HG02571 (cell line): ENCODE data around the gene LRRFIP1.

Experiments
- ATAC-seq: cut with Tn5 transposase; IDR thresholded peaks from one replicate; pipeline ENCODE4 v1.9.1; 2021; ENCODE audit warnings: mild to moderate bottlenecking, moderate library complexity; ENCODE audit not compliant: unreplicated experiment

LRRFIP1 gene

DNA sequence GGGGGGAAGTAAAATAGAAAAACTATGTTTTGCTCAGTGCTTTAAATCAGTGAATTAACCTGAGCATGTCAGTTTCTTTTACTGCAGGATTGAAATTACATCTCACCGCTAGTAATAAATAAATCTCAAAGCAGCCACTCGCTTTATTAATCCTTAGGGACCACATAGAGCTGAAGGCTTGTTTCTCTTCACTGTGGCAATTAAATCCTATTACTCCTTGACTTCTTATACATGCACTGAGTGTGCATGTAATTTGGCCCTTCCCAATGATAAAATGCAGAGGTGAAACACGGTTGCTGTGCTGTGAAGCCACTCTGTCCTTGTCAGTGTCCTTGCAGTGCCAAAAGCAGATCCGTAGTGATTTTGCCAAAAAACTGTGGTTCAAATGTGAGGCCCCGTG, 94.1 kb downstream of the LRRFIP1 start:
- ATAC-seq = no peak

DNA sequence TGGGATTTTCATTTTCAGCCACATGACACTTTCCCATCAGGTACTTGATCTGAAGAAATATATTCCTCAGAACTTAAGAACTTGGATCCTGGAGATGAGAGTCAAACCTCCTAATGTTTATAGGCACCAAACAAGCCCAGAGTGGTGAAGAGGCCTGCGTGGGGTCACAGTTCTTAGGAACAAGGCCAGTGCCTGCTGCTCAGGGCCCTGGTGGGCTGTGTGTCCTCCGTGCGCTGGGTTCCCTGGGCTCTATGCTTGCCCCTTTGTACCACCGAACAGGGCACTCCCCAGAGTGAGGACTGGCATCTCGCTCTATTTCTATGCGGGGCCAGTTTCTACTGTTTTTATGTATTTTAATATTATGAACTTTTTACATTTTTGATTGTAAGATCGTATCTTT, 95.2 kb downstream of the LRRFIP1 start:
- no peak for ATAC-seq

DNA sequence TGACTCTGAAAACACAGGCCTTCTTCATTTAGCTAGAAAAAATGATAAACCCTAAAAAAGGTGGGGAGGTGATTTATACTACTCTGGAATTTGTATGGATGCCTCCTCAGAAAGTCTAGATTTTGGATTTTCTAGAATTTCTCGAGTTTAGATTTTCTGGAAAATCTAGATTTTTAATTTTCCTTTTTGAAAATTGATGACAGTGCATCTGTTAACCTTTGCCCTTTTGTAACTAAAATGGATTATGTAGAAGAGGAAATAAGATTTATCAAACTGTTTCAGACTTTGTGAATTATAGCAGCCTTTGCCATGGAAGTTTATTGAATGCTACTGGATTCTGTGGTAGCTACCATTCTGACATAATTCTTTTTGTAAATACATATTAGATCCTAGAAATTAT, 95.6 kb downstream of the LRRFIP1 start:
- no peak for ATAC-seq

DNA sequence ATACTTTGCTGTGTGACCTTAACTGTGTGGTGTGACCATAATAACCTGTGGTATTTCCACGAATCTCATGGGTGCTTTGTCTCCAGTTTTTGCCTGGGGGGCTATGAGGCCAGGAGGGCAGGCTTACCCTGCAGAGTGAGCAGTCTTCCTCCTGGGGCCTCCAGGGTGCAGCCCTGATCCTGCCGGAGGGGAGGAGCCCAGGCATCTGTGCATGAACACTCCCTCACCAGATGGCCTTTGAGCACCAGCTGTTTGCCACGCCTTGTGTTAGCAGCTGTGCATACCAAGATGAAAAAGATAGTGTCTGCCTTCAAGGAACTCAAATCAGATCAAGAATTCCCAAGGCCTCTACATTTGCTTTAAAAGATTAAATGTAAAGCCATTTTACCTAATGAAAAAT, 96.2 kb downstream of the LRRFIP1 start:
- no peak for ATAC-seq

DNA sequence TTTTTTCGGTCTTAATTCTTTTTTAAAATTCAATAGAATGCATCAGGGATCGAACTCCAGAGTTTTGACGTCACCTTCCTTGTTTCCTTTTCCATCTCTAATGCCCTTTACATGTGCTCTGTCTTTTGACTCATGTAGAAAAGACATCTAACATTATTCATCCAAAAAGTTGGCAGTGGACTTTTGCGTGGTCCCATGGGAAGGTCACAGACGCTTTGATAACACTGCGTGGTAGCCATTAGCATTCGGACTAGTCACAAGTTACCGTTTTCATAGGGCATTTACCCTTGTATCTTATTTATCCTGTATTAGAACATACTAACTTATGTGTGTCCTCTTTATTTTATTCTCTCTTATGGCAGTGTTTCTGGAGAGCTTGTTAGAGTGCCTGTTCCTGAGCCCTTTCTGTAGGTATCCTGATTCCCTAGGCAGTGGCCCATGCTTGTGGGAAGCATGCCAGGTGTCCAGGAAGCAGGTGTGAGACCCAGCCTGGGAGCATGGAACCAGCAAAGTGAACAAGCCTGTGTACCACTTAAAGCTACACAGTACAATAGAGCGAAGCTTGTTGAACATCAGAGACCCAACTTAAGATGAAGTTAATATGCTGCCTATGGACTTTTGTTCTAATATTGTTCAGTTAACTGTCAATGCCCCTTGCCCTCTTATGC, 97.6 kb downstream of the LRRFIP1 start:
- ATAC-seq = no peak

DNA sequence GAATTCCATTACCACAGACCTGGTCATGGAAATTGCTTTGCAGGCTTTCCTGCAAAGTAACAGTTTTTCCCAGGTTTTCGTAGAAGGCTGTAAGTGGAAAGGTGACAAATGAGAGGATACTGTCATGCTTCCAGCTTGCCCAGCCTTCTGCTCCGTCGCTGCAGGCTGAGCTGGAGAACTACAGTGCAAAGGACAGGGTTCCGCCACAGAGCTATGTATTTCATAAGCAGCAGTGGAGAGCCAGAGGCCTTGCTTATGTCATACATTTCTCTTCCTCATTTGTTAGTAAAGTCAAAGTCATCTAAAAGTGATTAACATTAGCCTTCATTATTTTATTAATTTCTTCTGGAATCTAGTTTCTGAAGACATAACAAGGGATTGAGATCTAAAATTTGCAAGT, 98.3 kb downstream of the LRRFIP1 start:
- ATAC-seq = no peak

DNA sequence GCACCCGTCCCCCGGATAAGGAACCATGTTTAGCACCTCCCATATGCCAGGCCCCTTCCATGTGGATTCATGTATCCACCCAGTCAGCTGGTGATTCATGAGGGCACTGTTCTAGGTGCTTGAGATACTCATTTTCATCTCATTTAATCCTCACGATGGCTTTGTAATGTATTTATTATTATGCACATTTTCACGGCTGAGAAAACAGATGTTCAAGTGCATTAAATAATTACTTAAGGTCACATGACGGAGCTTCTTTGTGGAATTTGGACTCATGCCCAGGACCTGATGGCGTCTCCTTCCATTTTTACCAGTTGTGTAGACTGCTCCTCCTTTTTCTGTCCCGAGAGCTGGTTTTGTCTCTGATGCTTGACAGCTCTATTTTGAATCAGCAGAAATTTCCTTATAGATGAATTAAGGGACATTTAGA, 99.0 kb downstream of the LRRFIP1 start:
- no peak for ATAC-seq

DNA sequence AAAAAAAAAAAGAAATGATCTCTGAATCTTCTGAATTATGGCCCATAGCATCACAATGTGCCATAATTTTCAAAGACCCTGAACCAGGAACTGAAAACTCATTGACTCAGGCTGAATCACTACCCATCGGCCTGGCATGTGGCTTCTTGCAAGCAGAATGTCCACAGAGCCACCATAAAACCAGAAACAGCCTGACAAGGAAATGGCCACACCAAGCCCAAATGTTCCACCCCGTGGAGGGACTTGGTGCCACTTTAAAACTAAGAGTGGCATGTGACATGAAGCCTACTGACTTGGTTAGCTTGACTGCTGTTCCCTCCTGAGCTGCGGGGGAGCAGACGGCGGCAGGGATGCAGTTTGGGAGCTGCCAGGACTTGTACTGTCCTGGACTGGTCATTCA, 100.0 kb downstream of the LRRFIP1 start:
- no peak for ATAC-seq

DNA sequence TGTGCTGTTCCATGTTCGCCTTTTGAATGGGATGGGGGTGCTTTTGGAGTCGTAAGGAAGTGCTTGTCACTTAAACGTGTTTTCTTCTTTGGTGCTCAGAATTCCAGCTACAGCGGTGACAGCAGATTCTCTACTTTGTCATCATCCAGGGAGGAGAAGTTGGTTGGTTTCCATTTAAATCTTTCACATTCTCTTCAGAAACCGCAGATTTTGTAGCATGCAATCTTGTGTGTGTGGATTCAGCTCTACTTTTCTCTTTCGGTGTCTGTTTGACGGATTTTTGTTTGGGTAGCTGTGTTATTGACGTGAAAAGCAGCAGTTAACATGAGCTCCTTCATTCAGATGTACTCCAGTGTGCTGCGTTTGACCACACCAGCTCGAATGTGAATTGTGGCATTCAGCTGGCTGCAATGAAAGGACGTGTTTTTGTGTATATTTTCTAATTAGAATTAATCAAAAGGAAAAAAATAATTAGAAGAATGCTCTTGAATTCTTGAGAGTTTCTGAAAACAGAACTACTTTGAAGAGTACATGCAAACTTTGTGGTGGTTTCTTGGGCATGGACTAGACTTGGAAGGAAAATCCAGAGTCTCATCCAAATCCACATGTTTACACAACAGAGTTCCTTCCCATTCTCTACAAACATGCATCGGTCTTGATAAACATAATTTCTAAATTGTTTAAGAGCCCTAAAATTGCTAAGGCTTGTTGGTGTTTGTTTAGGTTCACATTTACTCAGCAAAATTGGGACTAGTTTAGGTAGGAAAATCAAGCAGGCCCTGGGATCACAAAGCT, 102.5 kb downstream of the LRRFIP1 start:
- ATAC-seq = no peak

DNA sequence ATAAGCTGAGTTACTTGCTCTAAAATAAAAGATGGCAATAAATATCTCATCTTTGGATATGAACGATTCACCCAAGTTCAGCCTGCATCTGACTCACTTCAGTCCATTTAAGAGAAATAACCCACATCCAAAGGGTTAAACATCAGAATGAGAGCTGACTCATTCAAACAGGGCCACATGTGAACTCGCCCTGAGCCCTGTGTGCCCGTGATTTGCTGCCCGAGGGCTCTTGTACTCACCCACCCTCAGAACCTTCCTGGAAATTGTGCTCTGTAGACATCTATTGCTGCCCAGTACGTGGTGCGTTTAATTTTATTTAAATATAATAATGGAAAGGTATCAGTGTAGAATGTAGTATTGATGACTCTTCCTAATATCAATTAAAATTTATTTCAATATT, 104.3 kb downstream of the LRRFIP1 start:
- ATAC-seq = no peak

DNA sequence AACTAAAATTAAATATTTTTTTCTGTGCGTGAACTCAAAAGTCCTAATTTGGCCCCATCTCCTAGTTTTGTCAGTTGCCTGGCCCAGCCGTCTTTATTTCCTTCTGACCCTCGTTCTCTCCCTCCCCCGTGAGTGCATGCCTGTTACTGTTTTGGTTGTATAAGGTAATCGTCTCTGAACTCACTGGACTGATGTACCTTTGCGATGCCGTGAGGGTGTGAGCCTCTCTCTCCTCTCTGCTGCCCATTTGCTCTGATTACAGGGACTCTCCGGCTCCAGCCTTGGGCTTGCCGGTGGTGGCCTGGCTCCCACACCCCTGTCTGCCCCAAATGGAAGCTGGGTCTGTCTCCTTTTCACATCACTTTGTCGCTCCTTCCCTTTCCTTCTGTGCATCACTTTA, 104.7 kb downstream of the LRRFIP1 start:
- no peak for ATAC-seq

DNA sequence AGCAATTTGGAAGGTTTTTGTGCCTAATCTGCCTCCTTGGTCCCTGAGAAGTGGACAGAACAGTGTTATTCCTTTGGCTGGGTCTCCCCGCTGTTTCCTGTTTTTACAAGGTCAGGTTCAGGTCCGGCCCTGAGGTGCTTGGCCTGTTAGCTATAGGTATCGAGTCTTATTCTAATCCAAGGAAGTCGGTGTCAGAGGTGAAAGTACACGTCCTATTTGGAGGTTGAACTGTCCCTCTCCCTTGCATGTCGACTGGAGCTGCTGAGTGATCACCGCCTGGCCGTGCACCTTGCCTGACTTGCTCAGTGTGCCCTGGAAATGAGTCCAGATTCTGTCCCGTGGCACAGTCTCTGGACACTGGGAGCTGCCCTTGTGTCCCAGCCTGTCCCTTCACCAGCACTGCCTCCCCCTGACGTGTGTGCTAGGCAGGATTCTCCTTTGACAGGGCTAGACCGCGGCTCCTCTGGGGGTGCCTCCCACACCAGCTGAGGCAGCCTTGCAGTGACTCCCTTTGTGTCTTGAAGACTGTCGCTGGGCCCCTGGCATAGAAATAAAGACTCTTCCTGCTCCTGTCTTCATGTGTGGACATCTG, 105.5 kb downstream of the LRRFIP1 start:
- no peak for ATAC-seq

DNA sequence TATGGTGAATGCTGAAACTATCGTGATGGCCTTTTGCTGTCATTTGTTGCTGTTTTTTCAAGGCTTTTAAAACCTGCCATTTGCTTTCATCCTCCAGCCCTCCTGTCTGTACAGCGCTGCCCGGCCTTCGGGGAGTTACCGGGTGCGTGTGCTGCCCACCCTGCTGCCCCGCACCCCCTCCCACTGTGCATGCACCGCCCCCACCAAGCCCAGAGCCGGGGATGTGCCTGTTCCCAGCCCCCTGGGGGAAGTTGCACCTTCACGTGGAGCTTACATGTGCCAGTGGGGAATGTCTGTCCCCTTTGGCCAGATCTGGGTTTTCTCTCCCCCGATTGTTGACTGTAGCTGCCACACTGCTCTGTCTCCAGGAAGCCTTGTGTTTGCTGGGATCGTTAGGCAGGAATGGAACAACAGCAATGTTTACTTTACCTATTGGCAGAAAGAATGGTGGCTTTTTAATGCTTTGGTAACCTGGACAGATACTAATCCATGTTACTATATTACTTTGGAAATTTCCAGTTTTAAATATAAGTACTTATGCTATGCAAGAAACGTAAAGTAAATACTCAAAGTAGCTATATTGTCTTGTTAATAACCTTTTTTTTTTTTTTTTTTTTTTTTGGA, 106.4 kb downstream of the LRRFIP1 start:
- no peak for ATAC-seq

DNA sequence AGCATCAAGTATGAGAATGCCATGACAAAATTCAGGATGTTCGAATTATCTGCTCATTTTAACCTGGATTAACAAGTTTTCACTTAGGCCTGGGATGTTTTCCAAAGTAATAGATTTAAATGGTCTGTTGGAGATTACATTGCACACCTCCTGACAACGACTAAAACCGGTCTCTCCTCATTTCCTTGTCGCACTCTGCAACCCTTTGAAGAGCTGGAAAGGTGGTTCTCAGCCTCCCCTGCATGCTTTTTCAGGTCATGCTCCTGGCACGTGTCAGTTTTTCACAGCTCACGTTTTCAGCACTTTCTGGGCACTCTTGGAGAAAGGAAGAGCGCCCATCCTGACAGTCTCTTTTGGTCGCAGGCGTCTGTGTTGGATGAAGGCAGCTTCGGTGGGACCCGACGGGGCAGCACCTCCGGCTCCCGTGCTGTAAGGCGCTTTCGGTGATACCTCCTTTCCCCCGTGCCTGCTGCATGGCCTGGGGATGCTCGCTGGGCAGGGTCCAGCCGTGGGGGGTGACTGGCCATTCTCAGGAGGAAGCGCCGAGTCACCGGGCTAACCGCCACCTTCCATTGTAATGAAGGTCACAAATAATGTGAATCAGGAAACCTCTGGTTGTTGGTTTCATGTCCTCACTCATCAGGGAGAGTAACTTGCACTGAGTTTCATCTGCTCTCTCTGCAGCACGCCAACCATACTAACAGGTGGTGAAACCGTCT, 107.7 kb downstream of the LRRFIP1 start:
- ATAC-seq = no peak

DNA sequence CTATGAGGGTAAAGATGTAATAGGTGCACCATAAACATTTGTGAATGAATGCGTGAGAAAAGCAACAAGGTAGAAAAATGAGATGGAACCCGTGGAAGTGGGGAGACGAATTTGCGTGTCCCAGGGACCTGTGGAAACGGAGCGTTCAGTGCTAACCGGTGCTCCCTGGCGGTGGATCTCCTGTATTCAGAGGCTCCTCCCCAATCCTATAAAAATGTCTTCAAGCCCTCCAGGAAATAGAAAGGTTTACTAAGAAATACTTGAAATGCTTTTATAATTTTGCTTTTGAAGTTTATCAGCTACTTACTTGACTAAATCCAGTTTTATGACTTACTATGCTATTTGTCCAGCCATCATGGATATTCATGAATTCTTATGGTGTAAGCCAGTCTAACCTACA, 108.4 kb downstream of the LRRFIP1 start:
- ATAC-seq = no peak

DNA sequence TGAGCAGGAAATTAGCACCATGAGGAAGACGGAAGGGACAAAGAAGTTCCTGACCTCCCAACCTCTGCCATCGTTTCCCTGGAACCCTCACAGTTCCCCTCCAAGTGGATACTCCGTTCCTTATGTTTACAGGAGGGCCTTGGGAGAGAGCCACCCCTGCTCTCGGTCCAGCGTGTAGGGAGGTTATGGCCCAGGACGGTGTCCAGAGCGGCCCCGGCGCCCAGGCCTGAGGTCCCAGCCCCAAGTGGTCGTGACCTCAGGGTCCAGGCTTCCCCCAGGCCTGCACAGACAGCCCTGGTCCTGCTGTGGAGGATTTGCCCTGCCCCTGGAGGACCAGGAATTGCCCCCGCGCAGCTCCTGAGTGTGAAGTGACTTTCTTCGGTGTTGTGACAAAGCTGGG, 109.4 kb downstream of the LRRFIP1 start:
- ATAC-seq = no peak

DNA sequence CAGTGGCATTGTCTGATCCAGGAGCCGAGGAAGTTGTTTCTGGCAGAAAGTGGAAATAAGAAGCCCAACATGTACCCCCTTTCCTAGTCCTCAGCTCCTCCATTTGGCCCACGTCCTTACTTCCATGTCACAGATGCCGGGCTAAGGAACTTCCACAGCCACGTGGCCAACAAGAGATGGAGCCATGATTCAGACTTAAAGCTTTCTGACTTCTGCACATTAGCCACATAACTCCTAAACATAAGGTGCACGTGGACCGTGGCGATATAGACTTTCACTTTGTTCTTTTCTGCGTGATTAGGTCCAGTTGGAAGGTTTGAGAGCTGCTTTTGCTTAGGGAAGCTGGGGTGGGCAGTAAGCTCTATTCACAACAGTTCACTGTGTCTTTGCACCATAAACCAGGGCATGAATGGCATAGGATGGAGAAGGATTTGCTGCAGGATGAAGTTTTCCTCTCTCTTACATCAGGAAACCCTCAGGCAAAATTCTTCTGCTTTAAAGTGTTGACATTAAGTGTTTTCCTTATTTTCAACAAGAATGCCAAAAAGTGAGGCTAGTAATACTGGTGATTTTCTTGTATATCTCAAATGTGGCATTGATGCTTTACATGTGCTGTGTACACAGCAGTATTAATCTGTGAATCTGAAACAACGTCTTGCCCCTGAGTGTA, 109.9 kb downstream of the LRRFIP1 start:
- ATAC-seq = no peak

DNA sequence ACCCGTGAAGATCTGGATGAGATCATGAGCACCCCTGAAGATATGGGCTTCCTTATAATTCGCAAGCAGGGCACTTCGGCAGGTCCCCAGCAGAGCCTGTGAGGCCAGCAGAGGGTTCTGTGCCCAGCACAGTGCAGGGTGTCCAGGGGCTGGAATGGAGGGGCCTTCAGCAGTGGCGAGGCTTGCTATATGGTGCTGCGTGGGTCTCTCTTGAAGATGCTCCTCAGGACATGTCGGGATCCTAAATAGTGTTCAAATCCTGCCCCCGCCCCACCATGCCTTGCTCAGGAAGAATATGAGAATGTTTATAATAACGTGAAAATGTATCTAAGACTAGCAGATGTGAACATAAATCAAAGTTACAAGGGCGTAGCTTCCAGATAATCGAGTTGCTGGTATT, 110.9 kb downstream of the LRRFIP1 start:
- no peak for ATAC-seq

DNA sequence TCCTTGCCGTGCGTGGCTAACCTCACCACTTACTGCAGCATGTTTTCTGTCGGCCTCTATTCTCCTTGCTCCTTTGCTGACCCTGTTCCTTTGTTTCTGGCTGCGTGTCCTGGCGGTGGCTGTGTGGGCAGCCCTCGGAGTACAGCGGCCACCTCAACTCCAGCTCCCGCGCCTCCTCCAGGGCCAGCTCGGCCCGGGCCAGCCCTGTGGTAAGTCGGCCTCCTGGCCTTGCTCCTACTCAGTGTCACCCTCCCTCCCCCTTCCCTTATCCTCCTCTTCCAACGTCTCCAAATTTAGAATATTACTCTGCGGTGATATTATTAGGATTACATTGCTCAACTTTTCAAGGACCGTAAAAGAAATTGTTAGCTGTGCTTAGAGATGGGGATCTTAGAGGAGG, 111.7 kb downstream of the LRRFIP1 start:
- no peak for ATAC-seq

DNA sequence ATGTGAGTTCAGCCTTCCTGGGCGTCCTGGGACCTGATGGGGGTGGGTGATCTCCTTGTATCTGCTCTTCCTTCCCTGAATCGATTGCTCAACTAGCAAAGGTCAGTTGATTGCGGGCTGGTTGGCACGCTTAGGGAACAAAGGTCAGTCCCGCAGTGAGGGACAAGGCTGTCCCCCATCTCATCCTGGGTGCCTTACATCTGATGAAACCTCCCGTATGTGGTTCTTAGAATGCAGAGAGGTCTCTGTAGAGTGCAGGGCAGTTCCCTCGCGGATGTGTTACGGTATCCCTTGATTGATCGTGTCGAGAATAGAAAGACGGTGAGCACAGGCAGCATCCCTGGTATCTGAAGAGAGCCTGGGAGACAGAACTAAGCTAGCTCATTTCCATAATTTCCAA, 114.8 kb downstream of the LRRFIP1 start:
- ATAC-seq = no peak

DNA sequence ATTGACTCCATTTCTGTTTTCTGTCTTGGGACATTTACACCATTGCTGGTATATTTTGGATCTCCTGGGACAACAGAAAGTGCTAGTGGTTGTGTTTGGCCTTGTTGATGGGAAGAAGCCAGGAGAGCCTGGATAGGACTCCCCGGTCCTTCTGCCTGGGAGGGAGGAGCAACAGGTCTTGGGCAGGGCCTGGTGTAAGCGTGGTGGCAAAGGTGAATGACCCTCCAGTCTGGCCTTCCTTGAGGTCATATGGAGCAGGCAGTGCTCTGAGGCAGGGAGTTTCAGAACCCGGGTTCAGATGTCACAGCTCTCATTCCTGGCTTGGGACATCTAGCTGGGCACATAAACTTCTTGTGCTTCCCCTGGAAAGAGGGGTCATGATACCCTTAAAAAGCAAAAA, 115.2 kb downstream of the LRRFIP1 start:
- ATAC-seq = no peak
